SK-N-SH (cell line): ENCODE results near the gene LIN7A. TPM values are rescaled to one million over a fixed set of nuclear protein-coding genes. Genes with fewer than 3 reads are reported as not detected.

ENCODE experiments used
- CTCF ChIA-PET: fragments of 300-600, 350-600 bp; formaldehyde crosslinking; extraction: SDS; loops from one replicate; lab custom pipeline; 2021; lab: Yijun Ruan, JAX
- POLR2A ChIA-PET: fragments of 350-600 bp; sonication (Branson Sonifier 250); formaldehyde crosslinking; extraction: SDS; loops from one replicate; lab custom pipeline; 2020; ENCODE audit warnings: antibody characterized with exemption, inconsistent platforms; lab: Yijun Ruan, JAX
- DNase-seq: peaks from one replicate; pipeline ENCODE4 v3.0.0; 2012
- H2AFZ ChIP-seq: fragments of 200-600 bp; sonication (generic); 2 replicates; pipeline ENCODE4 v1.8.1; 2016; ENCODE audit warnings: antibody characterized with exemption, mild to moderate bottlenecking, low read depth
- H3F3A ChIP-seq: fragments of 200-600 bp; sonication (generic); replicated peaks from 2 replicates; pipeline ENCODE3; 2016; ENCODE audit warnings: antibody characterized with exemption, mild to moderate bottlenecking; ENCODE audit not compliant: insufficient read depth
- H3K27ac ChIP-seq, 2 experiments: fragments of 200-500 bp in 1 of 2; fragments of 200-600 bp in 1 of 2; sonication (Bioruptor generic) in 1 of 2; sonication (generic), shearing (Covaris generic) in 1 of 2; 2 replicates each; pipeline versions ENCODE4 v1.5.1 to v1.6.1; 2014 to 2016; ENCODE audit warnings: low read depth in 2 of 2, inconsistent platforms in 1 of 2, low read length in 1 of 2, mild to moderate bottlenecking in 1 of 2, mixed read lengths in 1 of 2
- H3K27me3 ChIP-seq: fragments of 200-600 bp; sonication (generic), shearing (Covaris generic); 2 replicates; pipeline ENCODE4 v1.6.1; 2016; ENCODE audit warnings: mixed run types; ENCODE audit not compliant: insufficient read depth
- H3K36me3 ChIP-seq, 2 experiments: fragments of 200-500 bp in 1 of 2; fragments of 200-600 bp in 1 of 2; sonication (Bioruptor generic) in 1 of 2; sonication (generic) in 1 of 2; replicated peaks in 1 of 2; 2 replicates each; pipeline versions ENCODE3 to v1.5.1; 2014 to 2016; ENCODE audit warnings: low read length in 1 of 2, mild to moderate bottlenecking in 1 of 2; ENCODE audit not compliant: insufficient read depth in 2 of 2, control insufficient read depth in 1 of 2
- H3K4me1 ChIP-seq, 2 experiments: fragments of 200-500 bp in 1 of 2; fragments of 200-600 bp in 1 of 2; sonication (Bioruptor generic) in 1 of 2; sonication (generic), shearing (Covaris generic) in 1 of 2; 2 replicates each; pipeline versions ENCODE4 v1.5.1 to v1.6.1; 2014 to 2016; ENCODE audit warnings: low read depth in 1 of 2, low read length in 1 of 2, mixed run types in 1 of 2; ENCODE audit not compliant: insufficient read depth in 2 of 2, control insufficient read depth in 1 of 2
- H3K4me2 ChIP-seq: fragments of 200-600 bp; sonication (generic), shearing (Covaris generic); 2 replicates; pipeline ENCODE4 v1.6.1; 2017; ENCODE audit warnings: mixed run types
- H3K4me3 ChIP-seq, 2 experiments: fragments of 200-500 bp in 1 of 2; fragments of 200-600 bp in 1 of 2; sonication (Bioruptor generic) in 1 of 2; sonication (generic), shearing (Covaris generic) in 1 of 2; 2 replicates each; pipeline versions ENCODE4 v1.5.1 to v1.8.1; 2014 to 2016; ENCODE audit warnings: low read depth in 2 of 2, inconsistent platforms in 1 of 2, low read length in 1 of 2, mild to moderate bottlenecking in 1 of 2, mixed read lengths in 1 of 2, moderate library complexity in 1 of 2
- H3K79me2 ChIP-seq: fragments of 200-600 bp; sonication (generic); 2 replicates; pipeline ENCODE4 v1.8.1; 2017; ENCODE audit warnings: mild to moderate bottlenecking; ENCODE audit not compliant: insufficient read depth
- H3K9ac ChIP-seq: fragments of 200-600 bp; sonication (generic); 2 replicates; pipeline ENCODE4 v1.6.1; 2017; ENCODE audit warnings: mixed run types
- H3K9me2 ChIP-seq: fragments of 200-600 bp; sonication (generic); 2 replicates; pipeline ENCODE4 v1.6.1; 2017; ENCODE audit warnings: mixed run types
- H3K9me3 ChIP-seq: fragments of 200-600 bp; sonication (generic); 2 replicates; pipeline ENCODE4 v1.6.1; 2017; ENCODE audit warnings: mixed run types, mild to moderate bottlenecking, moderate library complexity
- H4K20me1 ChIP-seq: fragments of 200-600 bp; sonication (generic); 2 replicates; pipeline ENCODE4 v1.6.1; 2017; ENCODE audit warnings: mild to moderate bottlenecking, mixed run types; ENCODE audit not compliant: insufficient read depth
- EZH2phosphoT487 ChIP-seq: fragments of 200-600 bp; sonication (generic); IDR thresholded peaks from 2 replicates; pipeline ENCODE4 v1.6.1; 2017; ENCODE audit warnings: low read depth, mixed run types, mild to moderate bottlenecking, antibody characterized with exemption, moderate library complexity, borderline replicate concordance
- FOSL2 ChIP-seq: IDR thresholded peaks from 2 replicates; pipeline ENCODE4 v1.4.0; 2012; ENCODE audit warnings: low read depth, mild to moderate bottlenecking, moderate library complexity, borderline replicate concordance
- FOXJ3 ChIP-seq: sonication (generic); formaldehyde crosslinking; IDR thresholded peaks from 2 replicates; pipeline ENCODE4 v1.5.1; 2020; ENCODE audit warnings: mild to moderate bottlenecking, missing genetic modification reagents
- FOXM1 ChIP-seq: IDR thresholded peaks from 2 replicates; pipeline ENCODE4 v1.4.0; 2012; ENCODE audit warnings: low read depth, mild to moderate bottlenecking
- GATA2 ChIP-seq: sonication (generic); formaldehyde crosslinking; IDR thresholded peaks from 2 replicates; pipeline ENCODE4 v1.5.0; 2020; ENCODE audit warnings: mild to moderate bottlenecking, missing genetic modification reagents
- IRF3 ChIP-seq: fragments of 150-350 bp; IDR thresholded peaks from 2 replicates; pipeline ENCODE4 v1.6.1; 2016; ENCODE audit warnings: mild to moderate bottlenecking, low read depth, low read length
- JUND ChIP-seq: IDR thresholded peaks from 2 replicates; pipeline ENCODE4 v1.4.0; 2012
- MEF2A ChIP-seq: IDR thresholded peaks from 2 replicates; pipeline ENCODE4 v1.4.0; 2012; ENCODE audit warnings: low read depth, borderline replicate concordance
- POLR2AphosphoS5 ChIP-seq: IDR thresholded peaks from 2 replicates; pipeline ENCODE4 v1.6.1; 2012; ENCODE audit warnings: low read depth, low read length
- RFX5 ChIP-seq: IDR thresholded peaks from 2 replicates; pipeline ENCODE4 v1.6.1; 2012; ENCODE audit warnings: mild to moderate bottlenecking, improper control_type of control experiment, low read length
- SIN3A ChIP-seq: IDR thresholded peaks from 2 replicates; pipeline ENCODE4 v1.6.1; 2012; ENCODE audit warnings: low read depth, mild to moderate bottlenecking, low read length, moderate library complexity, borderline replicate concordance
- TAF1 ChIP-seq: IDR thresholded peaks from 2 replicates; pipeline ENCODE4 v1.6.1; 2012; ENCODE audit warnings: low read depth, mild to moderate bottlenecking, low read length, moderate library complexity, borderline replicate concordance
- TCF12 ChIP-seq: IDR thresholded peaks from 2 replicates; pipeline ENCODE4 v1.4.0; 2012
- YY1 ChIP-seq: IDR thresholded peaks from 2 replicates; pipeline ENCODE4 v1.4.0; 2012; ENCODE audit warnings: low read depth, mild to moderate bottlenecking
- WGBS: methylation state at CpG from one replicate; pipeline ENCODE4 v1.1.6; 2017; ENCODE audit warnings: low lambda C conversion rate; 5-methylcytosine and 5-hydroxymethylcytosine counted together
- polyA plus RNA-seq, 3 experiments: library from polyadenylated mRNA; depleted of rRNA; stranded (reverse); fragments of >200 nt; gene quantifications; 2 replicates each; pipeline ENCODE4 v1.2.3, GENCODE V29; 2012
- TF ChIP-seq, protein P1 (sequence below): IDR thresholded peaks from 2 replicates; pipeline ENCODE4 v1.6.1; 2012; ENCODE audit warnings: mild to moderate bottlenecking, low read depth, low read length, moderate library complexity
- TF ChIP-seq, protein P2 (sequence below): IDR thresholded peaks from 2 replicates; pipeline ENCODE4 v1.4.0; 2012; ENCODE audit warnings: low read depth, borderline replicate concordance
- TF ChIP-seq, protein P3 (sequence below): IDR thresholded peaks from 2 replicates; pipeline ENCODE4 v1.4.0; 2012; ENCODE audit warnings: low read depth, borderline replicate concordance

Gene LIN7A
- polyA plus RNA-seq, 1 of the 3 experiments (the other 2 are of a cell fraction), result not detected

GRCh38 chr12:80895240-80895639 is 42.5 kb downstream of the LIN7A start:
- H3K9ac ChIP-seq, result no peak overlapping the region
- no peaks in the 10 kb centered on the region for H3K4me1 ChIP-seq
- H3K4me2 ChIP-seq, result no peak overlapping the region
- no peak overlapping the region for H3K27ac ChIP-seq
- WGBS, result 8% methylated on average over 3 of the region's 3 CpGs
- no peaks in the 10 kb centered on the region for H3K79me2 ChIP-seq
- no peaks in the 10 kb centered on the region for H3K36me3 ChIP-seq
- H4K20me1 ChIP-seq, result no peaks in the 10 kb centered on the region
- no peaks in the 10 kb centered on the region for H3K9me3 ChIP-seq
- no peaks in the 10 kb centered on the region for H3F3A ChIP-seq
- no peak for DNase-seq
- TF ChIP-seq GATA2 (CRISPR knock-in tag), result no peak
- TF ChIP-seq JUND, result no peak
- TF ChIP-seq RFX5, result no peak
- TF ChIP-seq, protein P1, sequence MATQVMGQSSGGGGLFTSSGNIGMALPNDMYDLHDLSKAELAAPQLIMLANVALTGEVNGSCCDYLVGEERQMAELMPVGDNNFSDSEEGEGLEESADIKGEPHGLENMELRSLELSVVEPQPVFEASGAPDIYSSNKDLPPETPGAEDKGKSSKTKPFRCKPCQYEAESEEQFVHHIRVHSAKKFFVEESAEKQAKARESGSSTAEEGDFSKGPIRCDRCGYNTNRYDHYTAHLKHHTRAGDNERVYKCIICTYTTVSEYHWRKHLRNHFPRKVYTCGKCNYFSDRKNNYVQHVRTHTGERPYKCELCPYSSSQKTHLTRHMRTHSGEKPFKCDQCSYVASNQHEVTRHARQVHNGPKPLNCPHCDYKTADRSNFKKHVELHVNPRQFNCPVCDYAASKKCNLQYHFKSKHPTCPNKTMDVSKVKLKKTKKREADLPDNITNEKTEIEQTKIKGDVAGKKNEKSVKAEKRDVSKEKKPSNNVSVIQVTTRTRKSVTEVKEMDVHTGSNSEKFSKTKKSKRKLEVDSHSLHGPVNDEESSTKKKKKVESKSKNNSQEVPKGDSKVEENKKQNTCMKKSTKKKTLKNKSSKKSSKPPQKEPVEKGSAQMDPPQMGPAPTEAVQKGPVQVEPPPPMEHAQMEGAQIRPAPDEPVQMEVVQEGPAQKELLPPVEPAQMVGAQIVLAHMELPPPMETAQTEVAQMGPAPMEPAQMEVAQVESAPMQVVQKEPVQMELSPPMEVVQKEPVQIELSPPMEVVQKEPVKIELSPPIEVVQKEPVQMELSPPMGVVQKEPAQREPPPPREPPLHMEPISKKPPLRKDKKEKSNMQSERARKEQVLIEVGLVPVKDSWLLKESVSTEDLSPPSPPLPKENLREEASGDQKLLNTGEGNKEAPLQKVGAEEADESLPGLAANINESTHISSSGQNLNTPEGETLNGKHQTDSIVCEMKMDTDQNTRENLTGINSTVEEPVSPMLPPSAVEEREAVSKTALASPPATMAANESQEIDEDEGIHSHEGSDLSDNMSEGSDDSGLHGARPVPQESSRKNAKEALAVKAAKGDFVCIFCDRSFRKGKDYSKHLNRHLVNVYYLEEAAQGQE, result no peak
- TF ChIP-seq SIN3A, result no peak
- TF ChIP-seq FOXJ3 (CRISPR knock-in tag), result no peak
- no peak for TF ChIP-seq EZH2phosphoT487
- TF ChIP-seq, protein P2, sequence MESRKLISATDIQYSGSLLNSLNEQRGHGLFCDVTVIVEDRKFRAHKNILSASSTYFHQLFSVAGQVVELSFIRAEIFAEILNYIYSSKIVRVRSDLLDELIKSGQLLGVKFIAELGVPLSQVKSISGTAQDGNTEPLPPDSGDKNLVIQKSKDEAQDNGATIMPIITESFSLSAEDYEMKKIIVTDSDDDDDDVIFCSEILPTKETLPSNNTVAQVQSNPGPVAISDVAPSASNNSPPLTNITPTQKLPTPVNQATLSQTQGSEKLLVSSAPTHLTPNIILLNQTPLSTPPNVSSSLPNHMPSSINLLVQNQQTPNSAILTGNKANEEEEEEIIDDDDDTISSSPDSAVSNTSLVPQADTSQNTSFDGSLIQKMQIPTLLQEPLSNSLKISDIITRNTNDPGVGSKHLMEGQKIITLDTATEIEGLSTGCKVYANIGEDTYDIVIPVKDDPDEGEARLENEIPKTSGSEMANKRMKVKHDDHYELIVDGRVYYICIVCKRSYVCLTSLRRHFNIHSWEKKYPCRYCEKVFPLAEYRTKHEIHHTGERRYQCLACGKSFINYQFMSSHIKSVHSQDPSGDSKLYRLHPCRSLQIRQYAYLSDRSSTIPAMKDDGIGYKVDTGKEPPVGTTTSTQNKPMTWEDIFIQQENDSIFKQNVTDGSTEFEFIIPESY, result no peak
- no peak for TF ChIP-seq FOSL2
- TF ChIP-seq, protein P3, sequence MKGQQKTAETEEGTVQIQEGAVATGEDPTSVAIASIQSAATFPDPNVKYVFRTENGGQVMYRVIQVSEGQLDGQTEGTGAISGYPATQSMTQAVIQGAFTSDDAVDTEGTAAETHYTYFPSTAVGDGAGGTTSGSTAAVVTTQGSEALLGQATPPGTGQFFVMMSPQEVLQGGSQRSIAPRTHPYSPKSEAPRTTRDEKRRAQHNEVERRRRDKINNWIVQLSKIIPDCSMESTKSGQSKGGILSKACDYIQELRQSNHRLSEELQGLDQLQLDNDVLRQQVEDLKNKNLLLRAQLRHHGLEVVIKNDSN, result no peak
- TF ChIP-seq TCF12, result no peak
- no peak for TF ChIP-seq POLR2AphosphoS5
- no peak for TF ChIP-seq FOXM1
- TF ChIP-seq YY1, result no peak
- TF ChIP-seq IRF3, result no peak
- TF ChIP-seq MEF2A, result no peak
- no peak for TF ChIP-seq TAF1
- H3K27me3 ChIP-seq, result 0 out of 2 replicates have a peak, but pooled peaks cover 5% of the 10 kb centered on the region
- POLR2A ChIA-PET, result no interaction called here
- CTCF ChIA-PET, result no interaction called here
- H3K9me2 ChIP-seq, result no peaks in the 10 kb centered on the region
- H2AFZ ChIP-seq, result no peak overlapping the region
- no peak overlapping the region for H3K4me3 ChIP-seq
